Epithelial cell of alveolus of lung (primary cell): ENCODE data around the gene AHCYL1. TPM values are rescaled to one million over a fixed set of nuclear protein-coding genes. Genes with fewer than 3 reads are reported as not detected.

ENCODE experiments used
- total RNA-seq: library from RNA; depleted of rRNA; stranded (reverse); fragments of >200 nt; gene quantifications from 2 replicates; pipeline ENCODE4 v1.2.1, GENCODE V29; 2015

The AHCYL1 gene
- 47.7 and 64.3 TPM in 2 replicates for total RNA-seq

DNA sequence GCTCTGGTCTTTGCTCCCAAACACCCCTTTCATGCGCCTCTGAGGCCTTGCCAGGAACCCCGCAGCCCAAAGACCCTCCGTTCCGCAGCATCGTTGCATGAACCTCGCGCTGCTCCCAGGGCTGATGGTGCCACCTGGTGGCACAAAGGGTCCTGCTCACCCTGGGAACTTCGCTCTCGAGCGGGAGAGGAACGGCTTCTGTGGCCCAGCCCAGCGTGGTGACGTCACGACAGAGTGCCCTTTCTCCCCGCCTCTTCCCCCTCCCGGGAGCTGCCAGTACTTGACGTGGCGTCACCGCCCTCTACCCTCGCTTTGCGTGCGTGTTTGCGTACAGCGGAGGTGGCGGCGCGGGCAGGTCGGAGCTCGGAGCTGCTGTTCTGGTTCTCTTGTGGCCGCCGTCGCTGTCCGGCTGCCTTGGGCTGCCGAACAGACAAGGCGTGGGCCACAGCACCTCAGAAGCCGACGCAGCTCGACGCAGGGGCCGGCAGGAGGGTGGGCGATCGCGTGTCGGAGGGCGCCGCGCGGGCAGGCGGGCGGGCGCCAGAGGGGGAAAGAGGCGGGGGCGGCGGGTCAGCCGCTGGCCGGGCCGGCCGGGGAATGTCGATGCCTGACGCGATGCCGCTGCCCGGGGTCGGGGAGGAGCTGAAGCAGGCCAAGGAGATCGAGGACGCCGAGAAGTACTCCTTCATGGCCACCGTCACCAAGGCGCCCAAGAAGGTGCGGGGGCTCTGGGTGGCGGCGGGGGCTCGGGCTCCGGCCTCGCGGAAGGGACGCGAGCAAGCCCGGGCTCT lies at the start of gene AHCYL1:
TSS of gene AHCYL1 (plus strand) at position 310 of the 791 bp plus-strand sequence. CDS start at position 598, 288 bp downstream.

DNA sequence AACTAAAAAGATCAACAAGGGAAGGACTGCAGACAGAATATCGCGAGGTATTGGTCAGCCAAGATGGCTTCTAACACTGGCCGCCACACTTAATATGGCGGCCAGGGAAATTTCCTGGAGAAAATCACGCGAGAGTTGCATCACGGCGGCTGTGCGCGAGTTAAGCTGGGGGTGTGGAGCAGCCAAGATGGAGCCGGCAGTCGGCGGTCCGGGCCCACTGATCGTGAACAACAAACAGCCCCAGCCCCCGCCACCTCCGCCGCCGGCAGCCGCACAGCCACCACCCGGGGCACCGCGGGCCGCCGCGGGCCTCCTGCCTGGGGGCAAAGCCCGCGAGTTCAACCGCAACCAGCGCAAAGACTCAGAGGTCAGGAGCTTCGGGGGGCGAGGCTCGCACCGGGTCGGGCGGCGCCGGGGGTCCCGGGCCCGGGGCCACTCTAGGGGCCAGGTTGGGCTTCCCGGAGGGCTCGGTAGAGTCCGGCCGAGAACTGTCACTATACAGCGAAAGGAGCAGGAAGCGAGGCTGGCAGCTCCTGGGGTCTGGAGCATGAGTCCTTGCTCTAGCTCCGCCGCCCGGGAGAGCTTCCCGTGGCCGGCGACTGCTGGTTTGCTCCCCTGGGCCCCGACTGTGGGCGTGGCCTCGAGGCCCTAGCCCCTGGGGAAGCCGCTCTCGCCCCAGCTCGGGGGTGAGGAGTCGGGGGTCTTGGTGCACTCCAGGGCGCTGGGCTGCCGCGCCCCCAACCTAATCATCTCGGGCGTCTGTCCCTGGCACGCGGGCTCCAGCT lies 50.1 kb downstream of the AHCYL1 start, which contains the start of gene STRIP1:
TSS of gene STRIP1 (plus strand) at position 174 of the 785 bp plus-strand sequence. CDS start at position 188, 14 bp downstream.

DNA sequence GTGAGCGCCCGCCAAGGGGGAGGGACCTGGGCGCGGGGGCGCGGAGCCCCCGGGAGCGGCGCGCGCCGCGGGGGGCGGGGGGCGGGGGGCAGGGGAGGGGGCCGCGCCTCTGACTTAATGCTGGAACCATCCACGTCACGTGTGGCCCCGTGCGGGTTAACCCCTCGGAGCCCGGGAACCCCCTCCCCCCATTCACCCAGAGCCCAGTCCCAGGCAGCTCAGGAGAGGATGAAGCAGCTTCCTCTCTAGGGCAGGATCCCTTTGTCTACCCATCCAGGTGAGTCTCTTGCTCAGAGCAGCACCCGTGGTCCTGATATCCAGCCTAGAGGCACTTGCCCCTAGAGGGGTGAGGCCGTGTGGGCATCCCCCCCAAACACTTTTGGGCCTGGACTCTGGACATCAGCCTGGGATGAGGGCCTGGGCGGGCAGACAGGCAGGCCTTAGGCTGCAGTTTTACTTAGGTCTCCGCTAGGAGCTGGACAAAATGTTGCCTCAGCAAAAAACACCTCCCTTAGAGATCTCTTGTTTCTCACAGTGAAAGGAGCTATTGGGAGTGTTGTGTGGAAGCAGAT lies 86.2 kb downstream of the AHCYL1 start, which contains the start of gene ALX3:
TSS of gene ALX3 (minus strand) at position 2 of the 572 bp plus-strand sequence. CDS start 60 bp downstream, outside the sequence.

Other genes with a start within 250 kb of the AHCYL1 start
- gene GSTM3, start 243.7 kb upstream of the AHCYL1 start, total RNA-seq: 70.4 and 104 TPM in 2 replicates
- gene EPS8L3, start 220.8 kb upstream of the AHCYL1 start, total RNA-seq: not detected in 2 replicates
- 29.0 and 33.3 TPM in 2 replicates for gene CSF1, start 73.9 kb upstream of the AHCYL1 start, total RNA-seq
- gene STRIP1, start 49.9 kb downstream of the AHCYL1 start, total RNA-seq: 14.6 and 17.1 TPM in 2 replicates
- not detected in 2 replicates for gene ALX3, start 85.9 kb downstream of the AHCYL1 start, total RNA-seq
- not detected in 2 replicates for gene UBL4B, start 127.7 kb downstream of the AHCYL1 start, total RNA-seq
- 0.13 TPM in 1 of 2 replicates, not detected in the other for gene SLC6A17, start 165.7 kb downstream of the AHCYL1 start, total RNA-seq
- gene KCNC4, start 225.5 kb downstream of the AHCYL1 start, total RNA-seq: 0.88 and 1.0 TPM in 2 replicates